ENCODE measurements around the gene ZSCAN5A.

Gene ZSCAN5A

GRCh38 chr19:56299688-56300087 is 15.0 kb downstream of the ZSCAN5A start:
- no peak overlapping the region for H2AK5ac ChIP-seq (ENCODE audit: low read depth, low read length)
- no peak overlapping the region for H3K4me3 ChIP-seq (ENCODE audit: low read length in 2 of 2)
- H2BK12ac ChIP-seq (ENCODE audit: low read length) = no peak overlapping the region
- no peak for DNase-seq (ENCODE audit: low spot score)
- no peak overlapping the region for H4K91ac ChIP-seq (ENCODE audit: low read depth, low read length, poor library complexity)
- peaks cover under 1 to 2% of the 10 kb centered on the region in 2 donors for H3K4me1 ChIP-seq (ENCODE audit: control insufficient read depth in 2 of 2, insufficient read depth in 1 of 2, low read depth in 1 of 2, low read length in 2 of 2)
- no peak overlapping the region for H4K8ac ChIP-seq (ENCODE audit: low read depth, low read length)
- H2BK120ac ChIP-seq (ENCODE audit: low read depth, low read length) = no peak overlapping the region
- H3K79me1 ChIP-seq (ENCODE audit: low read depth, low read length) = no peaks in the 10 kb centered on the region
- no peak overlapping the region for H3K14ac ChIP-seq (ENCODE audit: low read length)
- H3K9me3 ChIP-seq (replicated peaks in 1 of 2; ENCODE audit: control insufficient read depth in 2 of 2, insufficient read depth in 1 of 2, low read depth in 1 of 2, low read length in 2 of 2) = no peaks in the 10 kb centered on the region
- H3K4me2 ChIP-seq (ENCODE audit: insufficient read depth, low read length, poor library complexity, severe bottlenecking) = no peak overlapping the region
- peaks cover 0 to 4% of the 10 kb centered on the region in 2 donors for H3K36me3 ChIP-seq (replicated peaks in 1 of 2; ENCODE audit: control insufficient read depth in 2 of 2, insufficient read depth in 2 of 2, low read length in 2 of 2)
- H3K27ac ChIP-seq (replicated peaks; ENCODE audit: low read length) = no peak overlapping the region
- no peak overlapping the region for H3K23ac ChIP-seq (ENCODE audit: low read depth, low read length, poor library complexity)
- H3K18ac ChIP-seq (ENCODE audit: low read length) = no peak overlapping the region
- no peak overlapping the region for H3K4ac ChIP-seq (ENCODE audit: low read length)
- H2BK15ac ChIP-seq (ENCODE audit: low read length) = no peak overlapping the region
- no CpG with 5 or more reads among the region's 3 CpGs for WGBS, 2 donors (ENCODE audit: extremely low coverage in 2 of 2, insufficient read length in 2 of 2, insufficient replicate concordance in 1 of 2)
- no peaks in the 10 kb centered on the region for H3K27me3 ChIP-seq (ENCODE audit: control insufficient read depth in 3 of 3, insufficient read depth in 3 of 3, low read depth in 1 of 3, low read length in 3 of 3)
- H2AFZ ChIP-seq (ENCODE audit: low read length) = no peak overlapping the region
- H3K9ac ChIP-seq (ENCODE audit: low read depth, low read length, poor library complexity) = no peak overlapping the region
- no peak overlapping the region for H2BK5ac ChIP-seq (ENCODE audit: low read length)

DNA sequence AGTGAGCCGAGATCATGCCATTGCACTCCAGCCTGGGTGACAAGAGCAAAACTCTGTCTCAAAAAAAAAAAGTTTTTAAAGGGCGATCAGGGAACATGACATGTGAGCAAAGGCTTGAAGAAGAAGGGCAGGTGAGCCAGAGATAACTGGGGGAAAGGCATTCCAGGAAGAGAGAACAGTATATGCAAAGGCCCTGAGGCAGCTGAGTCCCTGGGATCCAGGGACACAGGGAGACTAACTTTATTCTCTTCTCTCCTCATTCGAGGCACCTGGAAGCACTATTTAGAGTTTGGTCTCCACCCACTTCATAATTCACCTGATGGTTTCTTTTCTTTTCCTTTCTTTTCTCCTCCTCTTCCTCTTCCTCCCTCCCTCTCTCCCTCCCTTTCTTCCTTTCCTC is 17.6 kb downstream of the ZSCAN5A start:
- no peak overlapping the region for H3K18ac ChIP-seq (ENCODE audit: low read length)
- peaks cover 1 to 10% of the 10 kb centered on the region in 2 donors for H3K4me1 ChIP-seq (ENCODE audit: control insufficient read depth in 2 of 2, insufficient read depth in 1 of 2, low read depth in 1 of 2, low read length in 2 of 2)
- H3K23ac ChIP-seq (ENCODE audit: low read depth, low read length, poor library complexity) = no peak overlapping the region
- H3K27ac ChIP-seq (replicated peaks; ENCODE audit: low read length) = no peak overlapping the region
- H3K27me3 ChIP-seq (ENCODE audit: control insufficient read depth in 3 of 3, insufficient read depth in 3 of 3, low read depth in 1 of 3, low read length in 3 of 3) = no peaks in the 10 kb centered on the region
- peaks cover 2 to 7% of the 10 kb centered on the region in 2 donors for H3K9me3 ChIP-seq (replicated peaks in 1 of 2; ENCODE audit: control insufficient read depth in 2 of 2, insufficient read depth in 1 of 2, low read depth in 1 of 2, low read length in 2 of 2)
- peaks cover 2 to 6% of the 10 kb centered on the region in 2 donors for H3K36me3 ChIP-seq (replicated peaks in 1 of 2; ENCODE audit: control insufficient read depth in 2 of 2, insufficient read depth in 2 of 2, low read length in 2 of 2)
- no peak overlapping the region for H2BK15ac ChIP-seq (ENCODE audit: low read length)
- H3K4ac ChIP-seq (ENCODE audit: low read length) = no peak overlapping the region
- no peak for DNase-seq (ENCODE audit: low spot score)
- no peak overlapping the region for H2AFZ ChIP-seq (ENCODE audit: low read length)
- H3K14ac ChIP-seq (ENCODE audit: low read length) = no peak overlapping the region
- H3K4me2 ChIP-seq (ENCODE audit: insufficient read depth, low read length, poor library complexity, severe bottlenecking) = no peak overlapping the region
- H3K79me1 ChIP-seq (ENCODE audit: low read depth, low read length) = no peaks in the 10 kb centered on the region
- H4K91ac ChIP-seq (ENCODE audit: low read depth, low read length, poor library complexity) = no peak overlapping the region
- no peak overlapping the region for H2BK12ac ChIP-seq (ENCODE audit: low read length)
- H4K8ac ChIP-seq (ENCODE audit: low read depth, low read length) = no peak overlapping the region
- H3K4me3 ChIP-seq (ENCODE audit: low read length in 2 of 2) = no peak overlapping the region
- WGBS, 2 donors (ENCODE audit: extremely low coverage in 2 of 2, insufficient read length in 2 of 2, insufficient replicate concordance in 1 of 2) = no CpG with 5 or more reads among the region's 3 CpGs
- no peak overlapping the region for H2BK120ac ChIP-seq (ENCODE audit: low read depth, low read length)
- H2BK5ac ChIP-seq (ENCODE audit: low read length) = no peak overlapping the region
- H3K9ac ChIP-seq (ENCODE audit: low read depth, low read length, poor library complexity) = no peak overlapping the region
- no peak overlapping the region for H2AK5ac ChIP-seq (ENCODE audit: low read depth, low read length)

DNA sequence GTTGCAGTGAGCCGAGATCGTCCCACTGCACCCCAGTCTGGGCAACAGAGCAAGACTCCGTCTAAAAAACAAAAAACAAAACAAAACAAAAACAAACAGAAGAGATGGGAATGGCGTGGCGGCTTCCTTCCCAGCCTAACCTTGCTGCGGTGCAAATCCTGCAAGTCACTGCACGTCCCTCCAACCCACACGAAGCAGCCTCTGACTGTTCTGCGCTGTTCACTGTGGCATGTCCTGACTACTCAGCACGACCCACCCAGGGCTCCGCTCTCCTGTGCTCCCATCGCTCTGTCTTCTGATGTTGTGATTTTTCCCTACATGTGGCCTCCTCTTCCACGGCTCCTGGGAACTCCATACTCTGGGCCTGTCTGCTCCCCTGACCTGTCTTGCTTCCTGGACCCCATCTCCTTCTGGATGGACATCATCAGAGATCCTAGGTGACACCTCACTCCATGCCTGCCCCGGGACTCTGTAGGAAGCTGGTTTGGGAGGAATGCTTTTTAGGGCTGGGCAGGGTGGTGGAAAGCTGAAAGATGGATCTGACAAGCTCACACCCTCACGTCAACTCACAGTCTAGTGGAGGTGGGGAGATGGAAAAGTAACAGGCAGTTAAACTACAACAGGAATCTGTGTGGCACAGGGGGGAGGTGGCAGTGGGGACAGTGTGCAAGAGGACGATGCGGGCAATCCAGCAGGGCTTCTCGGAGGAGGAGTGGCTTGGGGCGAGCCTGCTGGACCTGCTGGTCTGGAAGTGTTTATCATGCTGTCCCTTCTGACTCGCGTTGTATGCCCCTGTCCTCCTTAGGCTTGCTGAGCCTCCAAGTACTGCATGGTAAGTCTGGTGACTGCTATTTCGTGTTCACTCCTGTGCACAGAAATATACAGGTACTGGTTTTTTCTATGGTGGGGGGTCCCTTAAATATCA is 18.8 kb downstream of the ZSCAN5A start:
- Histone ChIP-seq H3K4me1 (ENCODE audit: control insufficient read depth in 2 of 2, insufficient read depth in 1 of 2, low read depth in 1 of 2, low read length in 2 of 2) (peaks cover 1 to 10% of the 10 kb centered on the region in 2 donors), H3K23ac (ENCODE audit: low read depth, low read length, poor library complexity) (no peak overlapping the region), H3K9me3 (replicated peaks in 1 of 2; ENCODE audit: control insufficient read depth in 2 of 2, insufficient read depth in 1 of 2, low read depth in 1 of 2, low read length in 2 of 2) (peaks cover 2 to 7% of the 10 kb centered on the region in 2 donors), H2AK5ac (ENCODE audit: low read depth, low read length) (peak overlapping the region; percentile 72), H2BK15ac (ENCODE audit: low read length) (no peak overlapping the region), H3K14ac (ENCODE audit: low read length) (no peak overlapping the region), H4K91ac (ENCODE audit: low read depth, low read length, poor library complexity) (no peak overlapping the region), H3K27me3 (ENCODE audit: control insufficient read depth in 3 of 3, insufficient read depth in 3 of 3, low read depth in 1 of 3, low read length in 3 of 3) (no peaks in the 10 kb centered on the region), H3K4me2 (ENCODE audit: insufficient read depth, low read length, poor library complexity, severe bottlenecking) (no peak overlapping the region), H3K4ac (ENCODE audit: low read length) (no peak overlapping the region), H3K4me3 (ENCODE audit: low read length in 2 of 2) (no peak overlapping the region), H2BK5ac (ENCODE audit: low read length) (peak overlapping the region; percentile 15), H2BK120ac (ENCODE audit: low read depth, low read length) (no peak overlapping the region), H4K8ac (ENCODE audit: low read depth, low read length) (no peak overlapping the region), H3K27ac (replicated peaks; ENCODE audit: low read length) (no peak overlapping the region), H3K36me3 (replicated peaks in 1 of 2; ENCODE audit: control insufficient read depth in 2 of 2, insufficient read depth in 2 of 2, low read length in 2 of 2) (peaks cover 2 to 12% of the 10 kb centered on the region in 2 donors), H3K79me1 (ENCODE audit: low read depth, low read length) (no peaks in the 10 kb centered on the region), H2AFZ (ENCODE audit: low read length) (no peak overlapping the region), H3K18ac (ENCODE audit: low read length) (no peak overlapping the region), H3K9ac (ENCODE audit: low read depth, low read length, poor library complexity) (no peak overlapping the region), H2BK12ac (ENCODE audit: low read length) (no peak overlapping the region)
- DNase-seq (ENCODE audit: low spot score) = no peak
- no CpG with 5 or more reads among the region's 22 CpGs for WGBS, 2 donors (ENCODE audit: extremely low coverage in 2 of 2, insufficient read length in 2 of 2, insufficient replicate concordance in 1 of 2)

GRCh38 chr19:56294549-56294948 is 20.1 kb downstream of the ZSCAN5A start:
- Histone ChIP-seq H3K9me3 (replicated peaks in 1 of 2; ENCODE audit: control insufficient read depth in 2 of 2, insufficient read depth in 1 of 2, low read depth in 1 of 2, low read length in 2 of 2) (peaks cover 2 to 7% of the 10 kb centered on the region in 2 donors), H3K4me3 (ENCODE audit: low read length in 2 of 2) (no peak overlapping the region), H4K91ac (ENCODE audit: low read depth, low read length, poor library complexity) (no peak overlapping the region), H3K27me3 (ENCODE audit: control insufficient read depth in 3 of 3, insufficient read depth in 3 of 3, low read depth in 1 of 3, low read length in 3 of 3) (no peaks in the 10 kb centered on the region), H2AFZ (ENCODE audit: low read length) (no peak overlapping the region), H2BK5ac (ENCODE audit: low read length) (no peak overlapping the region), H3K9ac (ENCODE audit: low read depth, low read length, poor library complexity) (no peak overlapping the region), H3K4me2 (ENCODE audit: insufficient read depth, low read length, poor library complexity, severe bottlenecking) (no peak overlapping the region), H3K4ac (ENCODE audit: low read length) (no peak overlapping the region), H2BK15ac (ENCODE audit: low read length) (no peak overlapping the region), H3K4me1 (ENCODE audit: control insufficient read depth in 2 of 2, insufficient read depth in 1 of 2, low read depth in 1 of 2, low read length in 2 of 2) (peaks cover 1 to 10% of the 10 kb centered on the region in 2 donors), H3K14ac (ENCODE audit: low read length) (no peak overlapping the region), H3K27ac (replicated peaks; ENCODE audit: low read length) (peak overlapping the region; percentile 54), H2AK5ac (ENCODE audit: low read depth, low read length) (no peak overlapping the region), H2BK120ac (ENCODE audit: low read depth, low read length) (no peak overlapping the region), H4K8ac (ENCODE audit: low read depth, low read length) (no peak overlapping the region), H2BK12ac (ENCODE audit: low read length) (no peak overlapping the region), H3K18ac (ENCODE audit: low read length) (no peak overlapping the region), H3K79me1 (ENCODE audit: low read depth, low read length) (no peaks in the 10 kb centered on the region), H3K23ac (ENCODE audit: low read depth, low read length, poor library complexity) (no peak overlapping the region), H3K36me3 (replicated peaks in 1 of 2; ENCODE audit: control insufficient read depth in 2 of 2, insufficient read depth in 2 of 2, low read length in 2 of 2) (peaks cover 2 to 12% of the 10 kb centered on the region in 2 donors)
- no CpG with 5 or more reads among the region's 4 CpGs for WGBS, 2 donors (ENCODE audit: extremely low coverage in 2 of 2, insufficient read length in 2 of 2, insufficient replicate concordance in 1 of 2)
- no peak for DNase-seq (ENCODE audit: low spot score)

Measured in neuronal stem cell (in vitro differentiated cells).